Bronchial epithelial cell (primary cell): ENCODE results near the gene CCDC85C. TPM values are rescaled to one million over a fixed set of nuclear protein-coding genes. Genes with fewer than 3 reads are reported as not detected.

Experiments
- DNase-seq: peaks from one replicate; pipeline ENCODE4 v3.0.0-alpha.2; 2010; ENCODE audit warnings: low read depth
- FAIRE-seq: peaks from 2 replicates; lab custom pipeline; 2011; peaks lifted over from hg19 to GRCh38; lab: Jason Lieb, UNC
- H3K27me3 ChIP-seq: 2 replicates; pipeline ENCODE4 v1.5.1; 2011; ENCODE audit warnings: low read length; ENCODE audit not compliant: control insufficient read depth, insufficient read depth
- H3K36me3 ChIP-seq: 2 replicates; pipeline ENCODE4 v1.5.1; 2011; ENCODE audit warnings: low read length; ENCODE audit not compliant: control insufficient read depth, insufficient read depth
- H3K4me3 ChIP-seq: 2 replicates; pipeline ENCODE4 v1.5.1; 2011; ENCODE audit warnings: mild to moderate bottlenecking, low read depth, low read length, control low read depth
- CTCF ChIP-seq: IDR thresholded peaks from 2 replicates; pipeline ENCODE4 v1.5.1; 2011; ENCODE audit warnings: mild to moderate bottlenecking, moderate library complexity, low read length, control low read depth, inconsistent platforms; ENCODE audit not compliant: insufficient read depth, severe bottlenecking
- total RNA-seq: library from RNA; depleted of rRNA; stranded (reverse); fragments of >200 nt; gene quantifications from 2 replicates; pipeline ENCODE4 v1.2.1, GENCODE V29; 2014

Gene CCDC85C
- total RNA-seq, 1 donor from 2014 or later: 26.6 TPM

DNA sequence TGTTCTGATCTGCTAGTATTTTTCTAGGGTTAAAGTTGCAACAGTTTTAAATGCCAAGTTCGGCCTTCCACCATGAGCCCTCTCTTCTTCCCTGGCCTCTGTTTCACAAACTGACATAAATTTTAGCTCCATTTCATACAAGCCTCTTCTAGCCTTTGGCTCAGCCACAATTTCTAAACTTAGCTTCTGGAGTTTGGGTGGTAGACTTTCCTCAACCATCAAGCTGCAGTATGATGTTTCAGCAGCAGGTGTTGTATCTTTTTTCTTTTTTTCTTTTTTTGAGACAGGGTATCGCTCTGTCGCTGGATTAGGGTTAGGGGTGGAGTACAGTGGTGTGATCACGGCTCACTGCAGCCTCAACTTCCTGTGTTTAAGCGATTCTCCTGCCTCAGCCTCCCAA is 152.8 kb downstream of the CCDC85C start:
- no peak overlapping the region for H3K4me3 ChIP-seq
- TF ChIP-seq CTCF: no peak
- no peak for FAIRE-seq
- DNase-seq: no peak
- peaks cover 11% of the 10 kb centered on the region for H3K36me3 ChIP-seq
- no peaks in the 10 kb centered on the region for H3K27me3 ChIP-seq

DNA sequence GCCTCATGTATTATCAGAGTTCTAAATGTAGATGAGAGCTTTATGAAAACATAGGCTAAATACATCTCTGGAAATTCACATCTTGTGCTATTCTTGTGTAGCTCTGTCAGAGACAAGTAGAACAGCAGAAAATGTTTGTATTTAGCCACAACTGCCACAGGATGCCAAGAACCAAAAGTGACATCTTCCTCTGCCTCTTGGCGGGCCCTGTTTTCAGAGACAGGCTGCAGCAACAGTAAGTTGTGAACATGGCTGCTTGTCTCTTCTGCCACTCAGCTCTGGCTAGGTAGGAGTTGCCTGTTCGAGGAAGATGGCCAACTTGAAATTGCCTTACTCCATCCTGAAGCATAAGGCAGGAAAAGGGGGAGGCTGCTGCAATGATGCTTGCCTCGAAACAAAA is 153.7 kb downstream of the CCDC85C start:
- no peak for TF ChIP-seq CTCF
- FAIRE-seq (no peak), DNase-seq (no peak)
- Histone ChIP-seq H3K36me3 (peaks cover 11% of the 10 kb centered on the region), H3K27me3 (no peaks in the 10 kb centered on the region), H3K4me3 (no peak overlapping the region)

Other genes with a start within 250 kb of the CCDC85C start
- 54.9 and 66.6 TPM in 2 replicates for gene SETD3, start 123.3 kb downstream of the CCDC85C start, total RNA-seq
- gene CCNK, start 122.8 kb downstream of the CCDC85C start, total RNA-seq: 18.4 and 43.3 TPM in 2 replicates
- 0.53 and 1.2 TPM in 2 replicates for gene HHIPL1, start 40.9 kb upstream of the CCDC85C start, total RNA-seq
- gene CYP46A1, start 80.1 kb upstream of the CCDC85C start, total RNA-seq: 0.13 TPM in 1 of 2 replicates, not detected in the other
- 1.8 and 6.0 TPM in 2 replicates for gene EML1, start 189.2 kb upstream of the CCDC85C start, total RNA-seq